ENCODE measurements around the gene INSL3. TPM values are rescaled to one million over a fixed set of nuclear protein-coding genes. Genes with fewer than 3 reads are reported as not detected.
A peak's percentile ranks its signal among the peaks of the same experiment; 100 is the strongest.

Gene INSL3
- total RNA-seq, 4 donors from 2014 or later, result not detected

- DNase-seq (ENCODE audit: extremely low spot score), result no peak
- TF ChIP-seq EP300 (IDR thresholded peaks at IDR 0.05) (no peak), CTCF (IDR thresholded peaks at IDR 0.05) (no peak), POLR2A (IDR thresholded peaks at IDR 0.05; ENCODE audit: low read depth) (no peak), POLR2AphosphoS5 (IDR thresholded peaks at IDR 0.05) (no peak)
- intact Hi-C loops (cut with DNase I), result no loop called here
- Histone ChIP-seq H3K4me3 (peak overlapping the region; percentile 28 to 53 (median 35)), H3K4me1 (peaks cover 0 to 23% (median 19%) of the 10 kb centered on the region in 4 donors), H3K27ac (replicated peaks in 1 of 4) (no peak overlapping the region), H3K27me3 (peaks cover 0 to 81% (median 7%) of the 10 kb centered on the region in 4 donors), H3K36me3 (peaks cover 0 to 6% (median 2%) of the 10 kb centered on the region in 4 donors), H3K9me3 (no peaks in the 10 kb centered on the region)
- WGBS, result 35% methylated on average over 16 of the region's 30 CpGs
Measured at GRCh38 chr19:17841371-17841809, 20.1 kb upstream of the INSL3 start.

DNA sequence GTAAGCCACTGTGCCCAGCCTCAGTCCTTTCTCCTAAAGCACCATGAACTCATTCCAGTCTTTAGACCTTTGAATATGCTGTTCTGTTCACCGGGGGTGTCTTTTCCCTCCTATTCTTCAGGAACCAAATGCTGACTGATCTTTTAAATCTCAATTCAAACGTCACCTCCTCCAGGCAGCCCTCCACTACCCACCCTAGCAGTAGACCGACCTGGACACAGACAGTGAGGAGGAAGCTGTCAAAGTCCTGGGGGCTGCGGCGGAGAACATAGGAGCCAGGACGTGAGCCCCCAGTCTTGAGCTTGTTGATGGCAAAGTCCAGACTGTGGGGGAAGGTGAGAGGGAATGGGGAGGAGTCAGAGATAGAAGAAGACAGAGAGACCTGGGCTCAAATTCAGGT is 18.7 kb upstream of the INSL3 start:
- TF ChIP-seq POLR2AphosphoS5 (IDR thresholded peaks at IDR 0.05) (no peak), CTCF (IDR thresholded peaks at IDR 0.05) (no peak), POLR2A (IDR thresholded peaks at IDR 0.05; ENCODE audit: low read depth) (no peak), EP300 (IDR thresholded peaks at IDR 0.05) (no peak)
- Histone ChIP-seq H3K27me3 (peaks cover 0 to 71% (median 3%) of the 10 kb centered on the region in 4 donors), H3K9me3 (no peaks in the 10 kb centered on the region), H3K27ac (replicated peaks in 1 of 4) (no peak overlapping the region), H3K4me3 (no peak overlapping the region), H3K36me3 (peaks cover 0 to 6% (median 2%) of the 10 kb centered on the region in 4 donors), H3K4me1 (peaks cover 0 to 21% (median 19%) of the 10 kb centered on the region in 4 donors)
- intact Hi-C loops (cut with DNase I), result no loop called here
- 79% methylated on average over 6 of the region's 6 CpGs for WGBS
- no peak for DNase-seq (ENCODE audit: extremely low spot score)

GRCh38 chr19:17837972-17838371 is 16.7 kb upstream of the INSL3 start:
- no peak for DNase-seq (ENCODE audit: extremely low spot score)
- intact Hi-C loops (cut with DNase I), result no loop called here
- no peak overlapping the region for H3K27ac ChIP-seq (replicated peaks in 1 of 4)
- peaks cover 0 to 76% (median 3%) of the 10 kb centered on the region in 4 donors for H3K27me3 ChIP-seq
- WGBS, result 94% methylated on average over 7 of the region's 7 CpGs
- no peaks in the 10 kb centered on the region for H3K9me3 ChIP-seq
- TF ChIP-seq POLR2AphosphoS5 (IDR thresholded peaks at IDR 0.05) (no peak), POLR2A (IDR thresholded peaks at IDR 0.05; ENCODE audit: low read depth) (no peak), EP300 (IDR thresholded peaks at IDR 0.05) (no peak), CTCF (IDR thresholded peaks at IDR 0.05) (no peak)
- H3K4me3 ChIP-seq, result no peak overlapping the region
- peaks cover 0 to 9% (median 2%) of the 10 kb centered on the region in 4 donors for H3K36me3 ChIP-seq
- H3K4me1 ChIP-seq, result peaks cover 0 to 20% (median 18%) of the 10 kb centered on the region in 4 donors

DNA sequence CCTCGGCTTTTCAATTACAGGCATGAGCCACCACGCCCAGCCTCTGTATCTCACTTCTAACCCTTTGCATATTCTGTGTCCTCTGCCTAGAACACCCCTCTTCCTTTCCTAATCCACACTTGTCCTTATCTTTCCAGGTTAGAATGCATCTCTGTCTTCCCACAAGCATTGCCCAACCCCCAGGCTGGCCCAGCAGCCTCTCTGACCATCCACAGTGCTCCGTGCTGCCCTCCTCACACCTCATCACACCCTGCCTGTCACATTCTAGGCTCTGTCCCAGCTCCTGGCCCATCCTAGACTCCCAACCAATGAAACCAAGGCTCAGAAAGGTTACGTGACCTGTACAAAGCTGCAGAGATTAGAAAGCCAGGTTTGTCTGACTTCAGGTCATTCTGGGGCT is 15.2 kb upstream of the INSL3 start:
- Histone ChIP-seq H3K4me3 (no peak overlapping the region), H3K9me3 (no peaks in the 10 kb centered on the region), H3K36me3 (peaks cover 0 to 15% (median 2%) of the 10 kb centered on the region in 4 donors), H3K27ac (replicated peaks in 1 of 4) (no peak overlapping the region), H3K4me1 (peaks cover 0 to 9% (median 6%) of the 10 kb centered on the region in 4 donors), H3K27me3 (peaks cover 0 to 76% (median 9%) of the 10 kb centered on the region in 4 donors)
- no peak for DNase-seq (ENCODE audit: extremely low spot score)
- intact Hi-C loops (cut with DNase I), result no loop called here
- no peak for TF ChIP-seq POLR2A (IDR thresholded peaks at IDR 0.05; ENCODE audit: low read depth)
- TF ChIP-seq POLR2AphosphoS5 (IDR thresholded peaks at IDR 0.05), result no peak
- TF ChIP-seq CTCF (IDR thresholded peaks at IDR 0.05), result no peak
- no peak for TF ChIP-seq EP300 (IDR thresholded peaks at IDR 0.05)
- 69% methylated on average over 4 of the region's 4 CpGs for WGBS
